Activated naive CD8-positive, alpha-beta T cell treated with anti-CD3 and anti-CD28 coated beads, Interleukin-2, amount 50 U/mL, for 24 hours (primary cell): ENCODE data around the gene RGSL1.
A peak's percentile ranks its signal among the peaks of the same experiment; 100 is the strongest.

Experiments
- ATAC-seq: fragments of 150-1000 bp; cut with Tn5 transposase; one replicate; pipeline ENCODE4 v1.10.0; 2021
- DNase-seq: peaks from one replicate; pipeline ENCODE4 v3.0.0; 2021
- H3K27ac Mint-ChIP-seq: one replicate; pipeline ENCODE4 v1.8.0; 2021; ENCODE audit warnings: mild to moderate bottlenecking, mixed read lengths
- H3K27me3 Mint-ChIP-seq: one replicate; pipeline ENCODE4 v1.8.0; 2021; ENCODE audit warnings: mixed read lengths
- H3K36me3 Mint-ChIP-seq: one replicate; pipeline ENCODE4 v1.8.0; 2021; ENCODE audit warnings: low read depth, mixed read lengths
- H3K4me1 Mint-ChIP-seq: one replicate; pipeline ENCODE4 v1.8.0; 2021; ENCODE audit warnings: mixed read lengths
- H3K4me3 Mint-ChIP-seq: one replicate; pipeline ENCODE4 v1.8.0; 2021; ENCODE audit warnings: mild to moderate bottlenecking, moderate library complexity, mixed read lengths
- H3K9me3 Mint-ChIP-seq: one replicate; pipeline ENCODE4 v1.8.0; 2021; ENCODE audit warnings: mixed read lengths

RGSL1 gene

GRCh38 chr1:182450087-182450486, at the start of gene RGSL1:
TSS of gene RGSL1 (plus strand) at chr1:182450146. CDS start at chr1:182450166, 20 bp downstream.
- no peak within 1 kb of the TSS for H3K27ac Mint-ChIP-seq
- DNase-seq (no peak), ATAC-seq (no peak)
- no peaks in the 10 kb centered on the region for H3K9me3 Mint-ChIP-seq
- H3K4me1 Mint-ChIP-seq, result no peaks in the 10 kb centered on the region
- H3K36me3 Mint-ChIP-seq, result no peaks in the 10 kb centered on the region
- no peak within 1 kb of the TSS for H3K4me3 Mint-ChIP-seq
- H3K27me3 Mint-ChIP-seq, result peaks cover 4% of the 10 kb centered on the region

GRCh38 chr1:182400567-182400966, 49.4 kb upstream of the RGSL1 start, which contains the start of gene TEDDM1:
TSS of gene TEDDM1 (minus strand) at chr1:182400667. CDS start at chr1:182400485, 182 bp downstream.
- peaks cover 3% of the 10 kb centered on the region for H3K9me3 Mint-ChIP-seq
- H3K4me3 Mint-ChIP-seq, result no peak within 1 kb of the TSS
- DNase-seq, result no peak
- ATAC-seq, result no peak
- no peak within 1 kb of the TSS for H3K27ac Mint-ChIP-seq
- H3K36me3 Mint-ChIP-seq, result no peaks in the 10 kb centered on the region
- peaks cover 9% of the 10 kb centered on the region for H3K27me3 Mint-ChIP-seq
- no peaks in the 10 kb centered on the region for H3K4me1 Mint-ChIP-seq

DNA sequence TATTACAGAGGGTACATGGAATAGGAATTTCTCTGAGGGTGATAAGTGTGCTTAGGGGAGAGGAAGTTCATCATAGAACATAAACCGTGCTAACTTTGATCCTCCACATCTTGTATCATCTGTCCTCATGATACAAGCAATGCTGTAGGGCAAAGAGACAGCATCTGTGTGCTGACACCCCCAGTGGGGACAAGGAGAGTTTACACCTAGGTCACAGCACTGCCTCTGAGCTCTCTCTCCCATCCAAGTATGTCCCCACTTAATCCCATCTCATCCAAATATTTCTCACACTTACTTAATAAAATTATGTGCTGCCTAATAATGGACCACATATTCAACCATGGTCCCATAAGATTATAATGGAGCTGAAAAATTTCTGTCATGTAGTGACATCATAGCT, 45.2 kb upstream of the RGSL1 start:
- no peaks in the 10 kb centered on the region for H3K36me3 Mint-ChIP-seq
- no peaks in the 10 kb centered on the region for H3K4me1 Mint-ChIP-seq
- DNase-seq (no peak), ATAC-seq (no peak)
- no peak overlapping the region for H3K4me3 Mint-ChIP-seq
- H3K27ac Mint-ChIP-seq, result no peak overlapping the region
- H3K27me3 Mint-ChIP-seq, result peaks cover 12% of the 10 kb centered on the region
- peaks cover 5% of the 10 kb centered on the region for H3K9me3 Mint-ChIP-seq

- H3K27me3 Mint-ChIP-seq, result peaks cover 14% of the 10 kb centered on the region
- no peak overlapping the region for H3K4me3 Mint-ChIP-seq
- DNase-seq (no peak), ATAC-seq (no peak)
- H3K9me3 Mint-ChIP-seq, result peaks cover 5% of the 10 kb centered on the region
- H3K27ac Mint-ChIP-seq, result no peak overlapping the region
- H3K36me3 Mint-ChIP-seq, result no peaks in the 10 kb centered on the region
- H3K4me1 Mint-ChIP-seq, result no peaks in the 10 kb centered on the region
Measured at GRCh38 chr1:182405578-182405977, 44.4 kb upstream of the RGSL1 start.

DNA sequence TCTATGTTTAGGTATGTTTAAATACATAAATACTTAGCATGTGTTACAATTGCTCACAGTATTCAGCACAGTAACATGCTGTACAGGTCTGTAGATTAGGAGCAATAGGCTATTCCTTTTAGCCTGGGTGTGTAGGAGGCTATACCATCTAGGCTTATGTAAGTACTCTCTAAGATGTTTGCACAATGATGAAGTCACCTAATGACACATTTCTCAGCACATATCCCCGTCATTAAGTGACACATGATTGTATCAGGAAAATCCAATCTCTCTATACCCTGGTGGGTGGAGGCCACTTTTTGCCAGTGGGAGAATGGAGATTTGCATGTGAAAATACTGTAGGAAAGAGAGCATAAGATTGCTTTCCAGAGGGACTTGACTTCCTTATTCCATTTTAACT, 43.9 kb upstream of the RGSL1 start:
- H3K4me3 Mint-ChIP-seq, result no peak overlapping the region
- H3K27ac Mint-ChIP-seq, result no peak overlapping the region
- peaks cover 5% of the 10 kb centered on the region for H3K9me3 Mint-ChIP-seq
- ATAC-seq (no peak), DNase-seq (no peak)
- H3K36me3 Mint-ChIP-seq, result no peaks in the 10 kb centered on the region
- H3K4me1 Mint-ChIP-seq, result no peaks in the 10 kb centered on the region
- peaks cover 14% of the 10 kb centered on the region for H3K27me3 Mint-ChIP-seq

GRCh38 chr1:182407724-182408123, 42.2 kb upstream of the RGSL1 start:
- no peak for DNase-seq
- H3K4me3 Mint-ChIP-seq, result no peak overlapping the region
- peaks cover 5% of the 10 kb centered on the region for H3K9me3 Mint-ChIP-seq
- no peaks in the 10 kb centered on the region for H3K36me3 Mint-ChIP-seq
- H3K27me3 Mint-ChIP-seq, result peaks cover 14% of the 10 kb centered on the region
- ATAC-seq, result no peak
- no peak overlapping the region for H3K27ac Mint-ChIP-seq
- H3K4me1 Mint-ChIP-seq, result no peaks in the 10 kb centered on the region

GRCh38 chr1:182408435-182409075, 41.4 kb upstream of the RGSL1 start:
- H3K27ac Mint-ChIP-seq, result no peak overlapping the region
- ATAC-seq, result no peak
- no peaks in the 10 kb centered on the region for H3K4me1 Mint-ChIP-seq
- peaks cover 5% of the 10 kb centered on the region for H3K9me3 Mint-ChIP-seq
- no peaks in the 10 kb centered on the region for H3K36me3 Mint-ChIP-seq
- DNase-seq, result no peak
- H3K27me3 Mint-ChIP-seq, result peaks cover 14% of the 10 kb centered on the region
- H3K4me3 Mint-ChIP-seq, result no peak overlapping the region

DNA sequence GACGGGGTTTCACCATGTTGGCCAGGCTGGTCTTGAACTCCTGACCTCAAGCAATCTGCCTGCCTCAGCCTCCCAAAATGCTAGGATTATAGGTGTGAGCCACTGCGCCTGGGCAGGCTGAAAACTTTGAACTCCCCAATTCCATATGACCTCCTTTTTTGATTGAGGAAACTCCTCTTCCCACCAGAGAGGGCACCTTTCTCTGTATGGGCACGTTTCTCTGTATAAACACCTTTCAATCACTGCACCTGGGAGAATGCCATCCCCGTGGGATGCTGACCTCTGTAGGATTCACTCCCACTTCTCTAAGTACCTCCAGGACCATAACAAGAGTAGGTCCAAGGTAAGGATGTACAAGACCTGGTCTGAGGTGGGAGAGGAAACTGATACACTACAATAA, 39.8 kb upstream of the RGSL1 start:
- no peak overlapping the region for H3K27ac Mint-ChIP-seq
- ATAC-seq (no peak), DNase-seq (no peak)
- H3K36me3 Mint-ChIP-seq, result no peaks in the 10 kb centered on the region
- no peak overlapping the region for H3K4me3 Mint-ChIP-seq
- peaks cover 10% of the 10 kb centered on the region for H3K27me3 Mint-ChIP-seq
- peaks cover 5% of the 10 kb centered on the region for H3K9me3 Mint-ChIP-seq
- H3K4me1 Mint-ChIP-seq, result no peaks in the 10 kb centered on the region

DNA sequence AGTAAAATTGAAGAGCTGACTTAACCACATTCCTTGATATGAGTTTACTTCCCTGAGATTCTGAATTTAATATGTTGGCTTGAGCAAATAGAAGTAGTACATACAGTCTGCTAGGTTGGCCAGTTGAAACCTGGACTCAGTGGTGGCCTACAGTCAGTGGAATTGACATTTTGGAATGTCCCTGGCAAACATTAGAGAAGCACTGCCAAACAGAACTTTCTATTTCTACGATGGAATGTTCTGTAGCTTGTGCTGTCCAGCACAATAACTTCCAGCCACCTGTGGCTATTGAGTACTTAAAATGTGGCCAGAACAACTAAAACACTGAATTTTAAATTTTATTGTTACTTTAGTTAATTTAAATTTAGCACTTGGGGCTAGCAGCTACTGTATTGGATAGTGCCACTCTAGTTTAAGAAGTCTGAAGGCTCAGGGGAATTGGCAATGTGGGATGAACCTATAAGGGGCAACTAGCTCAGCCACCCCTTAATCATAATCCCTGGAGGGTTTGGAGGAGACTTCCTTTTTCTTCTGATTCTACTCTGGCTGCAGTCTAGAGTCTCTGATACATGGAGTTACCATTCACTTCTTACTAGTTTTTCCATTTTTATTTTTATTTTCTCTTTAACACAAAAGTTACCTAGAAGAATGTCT, 39.2 kb upstream of the RGSL1 start:
- H3K27me3 Mint-ChIP-seq, result peaks cover 10% of the 10 kb centered on the region
- no peak overlapping the region for H3K4me3 Mint-ChIP-seq
- no peak for ATAC-seq
- DNase-seq, result no peak
- no peaks in the 10 kb centered on the region for H3K4me1 Mint-ChIP-seq
- no peaks in the 10 kb centered on the region for H3K36me3 Mint-ChIP-seq
- no peak overlapping the region for H3K27ac Mint-ChIP-seq
- no peaks in the 10 kb centered on the region for H3K9me3 Mint-ChIP-seq

- ATAC-seq (no peak), DNase-seq (no peak)
- H3K4me1 Mint-ChIP-seq, result no peaks in the 10 kb centered on the region
- H3K27ac Mint-ChIP-seq, result no peak overlapping the region
- H3K9me3 Mint-ChIP-seq, result no peaks in the 10 kb centered on the region
- H3K4me3 Mint-ChIP-seq, result no peak overlapping the region
- peaks cover 6% of the 10 kb centered on the region for H3K27me3 Mint-ChIP-seq
- no peaks in the 10 kb centered on the region for H3K36me3 Mint-ChIP-seq
Measured at GRCh38 chr1:182413486-182413885, 36.5 kb upstream of the RGSL1 start.

GRCh38 chr1:182413969-182414368, 36.0 kb upstream of the RGSL1 start:
- no peak for DNase-seq
- H3K36me3 Mint-ChIP-seq, result no peaks in the 10 kb centered on the region
- no peaks in the 10 kb centered on the region for H3K9me3 Mint-ChIP-seq
- H3K4me3 Mint-ChIP-seq, result no peak overlapping the region
- no peak for ATAC-seq
- H3K27ac Mint-ChIP-seq, result no peak overlapping the region
- no peaks in the 10 kb centered on the region for H3K4me1 Mint-ChIP-seq
- H3K27me3 Mint-ChIP-seq, result peaks cover 5% of the 10 kb centered on the region

- peak; percentile 40 for ATAC-seq
- no peaks in the 10 kb centered on the region for H3K4me1 Mint-ChIP-seq
Measured at GRCh38 chr1:182415789-182416188, 34.2 kb upstream of the RGSL1 start.

GRCh38 chr1:182426442-182427430, 23.2 kb upstream of the RGSL1 start:
- peaks cover 7% of the 10 kb centered on the region for H3K27me3 Mint-ChIP-seq
- no peaks in the 10 kb centered on the region for H3K36me3 Mint-ChIP-seq
- no peaks in the 10 kb centered on the region for H3K9me3 Mint-ChIP-seq
- H3K4me1 Mint-ChIP-seq, result peaks cover 22% of the 10 kb centered on the region
- no peak overlapping the region for H3K4me3 Mint-ChIP-seq
- DNase-seq (no peak), ATAC-seq (no peak)
- no peak overlapping the region for H3K27ac Mint-ChIP-seq

More at GRCh38 chr1:182415789-182416188, 34.2 kb upstream of the RGSL1 start:
- no peak for DNase-seq
- H3K36me3 Mint-ChIP-seq, result no peaks in the 10 kb centered on the region
- no peak overlapping the region for H3K4me3 Mint-ChIP-seq
- H3K9me3 Mint-ChIP-seq, result no peaks in the 10 kb centered on the region
- H3K27ac Mint-ChIP-seq, result no peak overlapping the region
- H3K27me3 Mint-ChIP-seq, result peaks cover 4% of the 10 kb centered on the region

GRCh38 chr1:182428043-182428442, 21.9 kb upstream of the RGSL1 start:
- no peaks in the 10 kb centered on the region for H3K9me3 Mint-ChIP-seq
- peaks cover 4% of the 10 kb centered on the region for H3K27me3 Mint-ChIP-seq
- no peaks in the 10 kb centered on the region for H3K36me3 Mint-ChIP-seq
- peaks cover 22% of the 10 kb centered on the region for H3K4me1 Mint-ChIP-seq
- H3K27ac Mint-ChIP-seq, result no peak overlapping the region
- DNase-seq (no peak), ATAC-seq (peak; percentile 41)
- H3K4me3 Mint-ChIP-seq, result no peak overlapping the region
